Measurements from ENCODE around the gene TMEM94. TPM values are rescaled to one million over a fixed set of nuclear protein-coding genes. Genes with fewer than 3 reads are reported as not detected.

TMEM94 gene
- total and polyA plus RNA-seq, 9 of the 15 experiments (the other 6 are each of a cell fraction or from before 2014, with no cell fraction given): 0.35 to 48.1 (median 14.4) TPM

DNA sequence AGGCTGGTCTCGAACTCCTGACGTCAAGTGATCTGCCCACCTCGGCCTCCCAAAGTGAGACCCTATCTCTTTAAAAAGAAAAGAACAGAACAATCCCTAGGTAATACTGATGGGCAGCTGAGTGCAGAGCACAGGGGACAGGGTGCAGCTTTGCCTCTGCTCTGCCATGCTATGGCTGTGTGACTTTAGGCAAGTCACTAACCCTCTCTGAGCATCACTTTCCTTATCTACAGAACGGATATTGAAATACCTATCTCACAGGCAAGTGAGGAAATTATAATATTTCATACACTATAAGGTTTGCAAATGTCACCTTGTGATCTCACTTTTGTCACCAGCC lies 54.8 kb downstream of the TMEM94 start:
- Histone ChIP-seq H3K9ac (ENCODE audit: insufficient read depth in 1 of 2, low read depth in 2 of 2, low read length in 2 of 2) (peak overlapping the region in 1 of 2 experiments; percentile 87; a peak in 2 of 4 replicates), H3K4me1 (replicated peaks in 1 of 2; ENCODE audit: control insufficient read depth in 2 of 2, insufficient read depth in 2 of 2, low read length in 2 of 2) (peaks cover 18 to 79% of the 10 kb centered on the region in 2 experiments), H3K79me2 (ENCODE audit: control insufficient read depth, insufficient read depth, low read length) (no peaks in the 10 kb centered on the region; the same call in 2 of the 3 replicates), H3K4me2 (ENCODE audit: insufficient read depth, low read length) (no peak overlapping the region), H3K27ac (ENCODE audit: extremely low read depth, low read depth, low read length) (no peak overlapping the region), H3K9me3 (replicated peaks; ENCODE audit: control insufficient read depth, insufficient read depth, low read depth, low read length) (no peaks in the 10 kb centered on the region), H3K9me1 (ENCODE audit: control insufficient read depth, insufficient read depth, low read length) (no peaks in the 10 kb centered on the region), H2AFZ (ENCODE audit: low read depth, low read length) (no peak overlapping the region), H4K20me1 (replicated peaks; ENCODE audit: control insufficient read depth, insufficient read depth, low read length) (peaks cover 11% of the 10 kb centered on the region), H3K4me3 (no peak overlapping the region), H3K36me3 (ENCODE audit: control insufficient read depth, insufficient read depth, low read length) (peaks cover 5% of the 10 kb centered on the region; the same call in 1 of the 3 replicates), H3K27me3 (ENCODE audit: control insufficient read depth in 2 of 2, insufficient read depth in 2 of 2, low read length in 2 of 2) (no peaks in the 10 kb centered on the region)
- 67% methylated on average over 2 of the region's 4 CpGs for WGBS (ENCODE audit: insufficient coverage, low coverage, missing lambda C conversion rate)
- in situ Hi-C loops (cut with MboI) (no loop called here), intact Hi-C loops (cut with micrococcal nuclease) (no loop called here)
- DNase-seq (ENCODE audit: extremely low read depth in 1 of 4, low spot score in 3 of 4): no peak
- CTCF ChIA-PET (ENCODE audit: low intra/inter-chr PET ratio): no interaction called here
- POLR2A ChIA-PET: interaction anchor here (2.2 kb wide), 1 partner anchor 8 kb away, joined by 9 read pairs; no protein-coding TSS in a partner anchor
- ATAC-seq: no peak
- FAIRE-seq: no peak
- BruUV-seq (replicated peaks): no TSS peak
- TF ChIP-seq, protein P1, sequence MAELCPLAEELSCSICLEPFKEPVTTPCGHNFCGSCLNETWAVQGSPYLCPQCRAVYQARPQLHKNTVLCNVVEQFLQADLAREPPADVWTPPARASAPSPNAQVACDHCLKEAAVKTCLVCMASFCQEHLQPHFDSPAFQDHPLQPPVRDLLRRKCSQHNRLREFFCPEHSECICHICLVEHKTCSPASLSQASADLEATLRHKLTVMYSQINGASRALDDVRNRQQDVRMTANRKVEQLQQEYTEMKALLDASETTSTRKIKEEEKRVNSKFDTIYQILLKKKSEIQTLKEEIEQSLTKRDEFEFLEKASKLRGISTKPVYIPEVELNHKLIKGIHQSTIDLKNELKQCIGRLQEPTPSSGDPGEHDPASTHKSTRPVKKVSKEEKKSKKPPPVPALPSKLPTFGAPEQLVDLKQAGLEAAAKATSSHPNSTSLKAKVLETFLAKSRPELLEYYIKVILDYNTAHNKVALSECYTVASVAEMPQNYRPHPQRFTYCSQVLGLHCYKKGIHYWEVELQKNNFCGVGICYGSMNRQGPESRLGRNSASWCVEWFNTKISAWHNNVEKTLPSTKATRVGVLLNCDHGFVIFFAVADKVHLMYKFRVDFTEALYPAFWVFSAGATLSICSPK (IDR thresholded peaks at IDR 0.05; ENCODE audit: borderline replicate concordance): no peak
- TF ChIP-seq, protein P2, sequence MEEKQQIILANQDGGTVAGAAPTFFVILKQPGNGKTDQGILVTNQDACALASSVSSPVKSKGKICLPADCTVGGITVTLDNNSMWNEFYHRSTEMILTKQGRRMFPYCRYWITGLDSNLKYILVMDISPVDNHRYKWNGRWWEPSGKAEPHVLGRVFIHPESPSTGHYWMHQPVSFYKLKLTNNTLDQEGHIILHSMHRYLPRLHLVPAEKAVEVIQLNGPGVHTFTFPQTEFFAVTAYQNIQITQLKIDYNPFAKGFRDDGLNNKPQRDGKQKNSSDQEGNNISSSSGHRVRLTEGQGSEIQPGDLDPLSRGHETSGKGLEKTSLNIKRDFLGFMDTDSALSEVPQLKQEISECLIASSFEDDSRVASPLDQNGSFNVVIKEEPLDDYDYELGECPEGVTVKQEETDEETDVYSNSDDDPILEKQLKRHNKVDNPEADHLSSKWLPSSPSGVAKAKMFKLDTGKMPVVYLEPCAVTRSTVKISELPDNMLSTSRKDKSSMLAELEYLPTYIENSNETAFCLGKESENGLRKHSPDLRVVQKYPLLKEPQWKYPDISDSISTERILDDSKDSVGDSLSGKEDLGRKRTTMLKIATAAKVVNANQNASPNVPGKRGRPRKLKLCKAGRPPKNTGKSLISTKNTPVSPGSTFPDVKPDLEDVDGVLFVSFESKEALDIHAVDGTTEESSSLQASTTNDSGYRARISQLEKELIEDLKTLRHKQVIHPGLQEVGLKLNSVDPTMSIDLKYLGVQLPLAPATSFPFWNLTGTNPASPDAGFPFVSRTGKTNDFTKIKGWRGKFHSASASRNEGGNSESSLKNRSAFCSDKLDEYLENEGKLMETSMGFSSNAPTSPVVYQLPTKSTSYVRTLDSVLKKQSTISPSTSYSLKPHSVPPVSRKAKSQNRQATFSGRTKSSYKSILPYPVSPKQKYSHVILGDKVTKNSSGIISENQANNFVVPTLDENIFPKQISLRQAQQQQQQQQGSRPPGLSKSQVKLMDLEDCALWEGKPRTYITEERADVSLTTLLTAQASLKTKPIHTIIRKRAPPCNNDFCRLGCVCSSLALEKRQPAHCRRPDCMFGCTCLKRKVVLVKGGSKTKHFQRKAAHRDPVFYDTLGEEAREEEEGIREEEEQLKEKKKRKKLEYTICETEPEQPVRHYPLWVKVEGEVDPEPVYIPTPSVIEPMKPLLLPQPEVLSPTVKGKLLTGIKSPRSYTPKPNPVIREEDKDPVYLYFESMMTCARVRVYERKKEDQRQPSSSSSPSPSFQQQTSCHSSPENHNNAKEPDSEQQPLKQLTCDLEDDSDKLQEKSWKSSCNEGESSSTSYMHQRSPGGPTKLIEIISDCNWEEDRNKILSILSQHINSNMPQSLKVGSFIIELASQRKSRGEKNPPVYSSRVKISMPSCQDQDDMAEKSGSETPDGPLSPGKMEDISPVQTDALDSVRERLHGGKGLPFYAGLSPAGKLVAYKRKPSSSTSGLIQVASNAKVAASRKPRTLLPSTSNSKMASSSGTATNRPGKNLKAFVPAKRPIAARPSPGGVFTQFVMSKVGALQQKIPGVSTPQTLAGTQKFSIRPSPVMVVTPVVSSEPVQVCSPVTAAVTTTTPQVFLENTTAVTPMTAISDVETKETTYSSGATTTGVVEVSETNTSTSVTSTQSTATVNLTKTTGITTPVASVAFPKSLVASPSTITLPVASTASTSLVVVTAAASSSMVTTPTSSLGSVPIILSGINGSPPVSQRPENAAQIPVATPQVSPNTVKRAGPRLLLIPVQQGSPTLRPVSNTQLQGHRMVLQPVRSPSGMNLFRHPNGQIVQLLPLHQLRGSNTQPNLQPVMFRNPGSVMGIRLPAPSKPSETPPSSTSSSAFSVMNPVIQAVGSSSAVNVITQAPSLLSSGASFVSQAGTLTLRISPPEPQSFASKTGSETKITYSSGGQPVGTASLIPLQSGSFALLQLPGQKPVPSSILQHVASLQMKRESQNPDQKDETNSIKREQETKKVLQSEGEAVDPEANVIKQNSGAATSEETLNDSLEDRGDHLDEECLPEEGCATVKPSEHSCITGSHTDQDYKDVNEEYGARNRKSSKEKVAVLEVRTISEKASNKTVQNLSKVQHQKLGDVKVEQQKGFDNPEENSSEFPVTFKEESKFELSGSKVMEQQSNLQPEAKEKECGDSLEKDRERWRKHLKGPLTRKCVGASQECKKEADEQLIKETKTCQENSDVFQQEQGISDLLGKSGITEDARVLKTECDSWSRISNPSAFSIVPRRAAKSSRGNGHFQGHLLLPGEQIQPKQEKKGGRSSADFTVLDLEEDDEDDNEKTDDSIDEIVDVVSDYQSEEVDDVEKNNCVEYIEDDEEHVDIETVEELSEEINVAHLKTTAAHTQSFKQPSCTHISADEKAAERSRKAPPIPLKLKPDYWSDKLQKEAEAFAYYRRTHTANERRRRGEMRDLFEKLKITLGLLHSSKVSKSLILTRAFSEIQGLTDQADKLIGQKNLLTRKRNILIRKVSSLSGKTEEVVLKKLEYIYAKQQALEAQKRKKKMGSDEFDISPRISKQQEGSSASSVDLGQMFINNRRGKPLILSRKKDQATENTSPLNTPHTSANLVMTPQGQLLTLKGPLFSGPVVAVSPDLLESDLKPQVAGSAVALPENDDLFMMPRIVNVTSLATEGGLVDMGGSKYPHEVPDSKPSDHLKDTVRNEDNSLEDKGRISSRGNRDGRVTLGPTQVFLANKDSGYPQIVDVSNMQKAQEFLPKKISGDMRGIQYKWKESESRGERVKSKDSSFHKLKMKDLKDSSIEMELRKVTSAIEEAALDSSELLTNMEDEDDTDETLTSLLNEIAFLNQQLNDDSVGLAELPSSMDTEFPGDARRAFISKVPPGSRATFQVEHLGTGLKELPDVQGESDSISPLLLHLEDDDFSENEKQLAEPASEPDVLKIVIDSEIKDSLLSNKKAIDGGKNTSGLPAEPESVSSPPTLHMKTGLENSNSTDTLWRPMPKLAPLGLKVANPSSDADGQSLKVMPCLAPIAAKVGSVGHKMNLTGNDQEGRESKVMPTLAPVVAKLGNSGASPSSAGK (IDR thresholded peaks at IDR 0.05): no peak
- TF ChIP-seq ZFP36 (IDR thresholded peaks at IDR 0.05; ENCODE audit: low read depth, low read length, partially characterized antibody): peak; percentile 86
- no peak for TF ChIP-seq TFAM (CRISPR knock-in tag; conservative IDR thresholded peaks at IDR 0.05)
- TF ChIP-seq, protein P3, sequence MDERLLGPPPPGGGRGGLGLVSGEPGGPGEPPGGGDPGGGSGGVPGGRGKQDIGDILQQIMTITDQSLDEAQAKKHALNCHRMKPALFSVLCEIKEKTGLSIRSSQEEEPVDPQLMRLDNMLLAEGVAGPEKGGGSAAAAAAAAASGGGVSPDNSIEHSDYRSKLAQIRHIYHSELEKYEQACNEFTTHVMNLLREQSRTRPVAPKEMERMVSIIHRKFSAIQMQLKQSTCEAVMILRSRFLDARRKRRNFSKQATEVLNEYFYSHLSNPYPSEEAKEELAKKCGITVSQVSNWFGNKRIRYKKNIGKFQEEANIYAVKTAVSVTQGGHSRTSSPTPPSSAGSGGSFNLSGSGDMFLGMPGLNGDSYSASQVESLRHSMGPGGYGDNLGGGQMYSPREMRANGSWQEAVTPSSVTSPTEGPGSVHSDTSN (CRISPR knock-in tag; IDR thresholded peaks at IDR 0.05; ENCODE audit: low read depth): no peak
- TF ChIP-seq, protein P3 (tag; conservative IDR thresholded peaks at IDR 0.05; ENCODE audit: low read depth): no peak
